Measurements from ENCODE around the gene PPP1R1A. TPM values are rescaled to one million over a fixed set of nuclear protein-coding genes. Genes with fewer than 3 reads are reported as not detected.

Gene PPP1R1A
- total RNA-seq, 1 donor from 2014 or later: 28.2 TPM

DNA sequence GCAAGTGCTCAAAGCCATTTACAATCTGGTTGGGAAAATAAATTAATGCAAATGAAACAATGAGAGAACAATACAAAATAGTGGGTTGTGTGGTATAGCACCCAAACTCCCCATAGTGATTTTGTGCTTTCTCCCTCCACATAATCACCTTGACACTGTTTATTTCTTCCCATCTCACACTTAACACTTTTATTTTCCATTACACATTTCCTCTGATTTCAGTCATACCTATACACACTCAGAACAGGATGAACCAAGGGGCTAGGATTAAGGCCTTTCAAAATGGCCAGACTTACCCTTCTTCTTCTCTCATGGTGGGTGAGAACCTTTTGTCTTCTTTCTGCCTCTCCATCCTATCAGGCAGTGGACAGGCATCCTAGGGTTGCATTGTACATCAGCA, 53.0 kb downstream of the PPP1R1A start:
- no peak for DNase-seq (ENCODE audit: low read depth)

GRCh38 chr12:54529581-54529980, 58.9 kb downstream of the PPP1R1A start:
- no peak for DNase-seq (ENCODE audit: low read depth)

Other genes starting within 250 kb of the PPP1R1A start
- not detected in 2 replicates for gene GPR84, start 224.2 kb downstream of the PPP1R1A start, total RNA-seq
- gene ZNF385A, start 203.9 kb downstream of the PPP1R1A start, total RNA-seq: 3.0 and 10.2 TPM in 2 replicates
- gene ITGA5, start 169.4 kb downstream of the PPP1R1A start, total RNA-seq: 112 and 143 TPM in 2 replicates
- 0.52 and 9.0 TPM in 2 replicates for gene GTSF1, start 115.1 kb downstream of the PPP1R1A start, total RNA-seq
- gene NCKAP1L, start 90.9 kb downstream of the PPP1R1A start, total RNA-seq: not detected in 2 replicates
- 0.20 TPM in 1 of 2 replicates, not detected in the other for gene PDE1B, start 39.1 kb downstream of the PPP1R1A start, total RNA-seq
- not detected in 2 replicates for gene LACRT, start 46.2 kb upstream of the PPP1R1A start, total RNA-seq
- not detected in 2 replicates for gene DCD, start 59.7 kb upstream of the PPP1R1A start, total RNA-seq

All from renal cortical epithelial cell (primary cell).